Dermis blood vessel endothelial cell (primary cell): Measurements from ENCODE around the gene ID1. TPM values are rescaled to one million over a fixed set of nuclear protein-coding genes. Genes with fewer than 3 reads are reported as not detected.

Experiments
- DNase-seq: peaks from one replicate; pipeline ENCODE4 v3.0.0; 2010
- total RNA-seq: library from RNA; depleted of rRNA; stranded (reverse); fragments of >200 nt; gene quantifications from 2 replicates; pipeline ENCODE4 v1.2.3, GENCODE V29; 2014

Gene ID1, protein sequence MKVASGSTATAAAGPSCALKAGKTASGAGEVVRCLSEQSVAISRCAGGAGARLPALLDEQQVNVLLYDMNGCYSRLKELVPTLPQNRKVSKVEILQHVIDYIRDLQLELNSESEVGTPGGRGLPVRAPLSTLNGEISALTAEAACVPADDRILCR
- 768 and 1,287 TPM in 2 replicates for total RNA-seq

GRCh38 chr20:31605031-31605901 lies at the start of gene ID1:
Gene ID1, plus strand, starts transcription at chr20:31605289. Its CDS starts 99 bp downstream, at chr20:31605388.
- DNase-seq: peak; percentile 98

GRCh38 chr20:31559704-31560093 lies 45.4 kb upstream of the ID1 start:
- DNase-seq: no peak

DNA sequence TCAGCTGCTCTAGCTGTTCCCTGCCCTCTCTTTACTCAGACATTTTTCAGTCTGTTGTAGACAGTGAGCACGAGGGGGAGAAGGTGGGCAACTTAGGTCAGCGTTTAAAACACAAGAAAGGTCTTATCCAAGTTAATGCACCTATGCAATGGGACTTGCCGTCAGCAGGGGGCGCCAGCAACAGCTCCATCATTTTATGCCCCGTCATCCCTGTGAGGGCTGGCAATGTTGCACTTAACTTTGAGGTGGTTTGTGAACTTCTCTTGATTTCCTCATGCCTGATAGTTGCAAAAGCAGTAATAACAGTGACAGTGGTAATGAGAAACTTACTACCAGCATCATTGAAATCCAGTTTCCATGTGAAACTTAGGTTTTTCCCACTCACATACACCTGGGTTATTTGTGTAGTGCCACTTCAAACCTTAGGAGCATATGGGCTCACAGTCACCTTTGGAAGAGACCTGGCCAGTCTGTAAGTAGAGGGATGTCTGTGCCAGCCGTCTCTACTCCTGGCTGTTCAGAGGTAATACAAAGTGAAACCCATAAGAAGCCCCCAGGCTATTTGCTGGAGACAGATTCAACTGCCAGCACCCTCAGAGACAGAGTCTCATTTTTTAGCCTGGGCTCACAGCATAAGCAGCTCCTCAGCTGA lies 44.9 kb upstream of the ID1 start:
- DNase-seq: peak; percentile 88

GRCh38 chr20:31560746-31561598 lies 44.1 kb upstream of the ID1 start:
- DNase-seq: peak; percentile 95

- no peak for DNase-seq
Measured at GRCh38 chr20:31562241-31562640, 42.8 kb upstream of the ID1 start.

- DNase-seq: no peak
Measured at GRCh38 chr20:31564284-31564683, 40.8 kb upstream of the ID1 start.

DNA sequence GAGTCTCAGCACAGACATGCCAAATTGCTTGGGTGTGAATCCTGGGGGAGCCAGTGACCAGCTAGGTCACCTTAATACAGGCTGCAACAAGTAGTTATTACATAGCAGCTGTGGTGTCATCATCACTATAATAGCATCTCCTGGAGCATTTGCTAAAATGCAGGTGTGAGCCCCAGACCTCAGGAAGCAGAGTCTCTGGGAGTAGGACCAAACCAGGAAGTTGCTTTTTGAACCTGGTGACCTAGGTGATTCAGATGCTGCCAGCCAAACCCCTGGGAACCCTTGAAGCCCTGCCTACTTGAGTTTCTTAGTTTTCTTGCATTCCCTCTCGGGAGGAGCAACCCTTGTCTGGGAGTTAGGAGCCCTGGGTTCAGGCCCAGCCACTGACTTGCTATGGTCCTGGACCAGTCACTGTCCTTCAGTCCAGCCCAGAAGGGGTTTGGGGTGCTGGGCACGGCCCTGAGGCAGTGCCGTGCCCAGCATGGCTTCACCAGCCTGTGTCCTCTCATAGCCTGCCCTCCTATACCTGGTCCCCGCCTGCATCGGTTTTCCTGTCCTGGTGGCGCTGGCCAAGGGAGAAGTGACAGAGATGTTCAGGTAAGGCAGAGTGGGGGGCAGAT lies 39.3 kb upstream of the ID1 start:
- no peak for DNase-seq

DNA sequence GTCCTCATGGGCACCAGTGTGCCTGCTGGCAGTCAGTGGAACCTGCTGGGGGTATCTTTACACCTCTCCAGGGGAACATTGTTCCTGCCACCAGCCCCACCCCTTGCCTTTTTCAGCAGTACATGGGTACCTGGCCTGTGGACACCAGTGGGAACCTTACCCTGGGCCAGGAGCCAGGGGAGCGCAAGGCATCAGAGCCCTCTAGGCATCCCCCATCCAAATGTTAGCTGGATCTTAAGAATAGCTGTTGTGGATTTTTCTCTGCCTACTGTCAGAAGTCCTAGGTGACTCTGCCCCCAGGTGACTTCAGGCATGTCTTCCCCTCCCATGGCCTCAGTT lies 38.8 kb upstream of the ID1 start:
- DNase-seq: no peak

DNA sequence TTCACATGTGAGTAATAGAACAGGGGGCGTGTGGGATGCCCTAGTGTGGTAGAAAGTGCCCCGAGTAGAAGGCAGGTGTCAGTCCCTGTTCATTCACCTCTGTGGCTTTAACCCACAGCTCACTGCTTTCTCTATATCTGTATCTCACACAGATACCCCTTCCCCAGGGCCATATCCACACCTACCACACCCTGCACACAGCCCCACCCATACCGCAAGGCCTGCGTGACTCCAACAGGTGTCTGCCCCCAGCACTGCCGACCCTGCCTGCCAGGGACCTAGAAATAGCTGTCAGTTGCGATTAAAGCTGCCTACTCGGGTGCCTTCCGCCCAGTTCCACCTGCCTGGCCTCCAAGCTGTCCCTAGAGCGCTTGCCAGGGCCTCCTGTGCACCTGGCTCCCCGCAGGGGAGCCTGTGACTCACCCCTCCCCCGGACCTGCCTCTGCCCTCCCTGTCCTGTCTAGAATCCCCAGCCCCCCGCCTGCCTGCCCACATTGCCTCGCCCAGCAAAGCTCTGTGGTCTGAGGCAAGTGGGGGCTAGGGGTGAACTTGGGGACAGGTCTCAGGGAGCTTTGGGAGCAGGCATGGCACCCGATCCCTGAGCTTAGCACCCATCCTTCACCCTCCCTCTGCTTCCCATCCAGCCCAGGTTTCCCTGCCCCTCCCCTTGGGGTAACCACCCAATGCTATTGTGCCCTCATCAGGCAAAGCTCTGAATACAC lies 38.3 kb upstream of the ID1 start:
- no peak for DNase-seq

DNA sequence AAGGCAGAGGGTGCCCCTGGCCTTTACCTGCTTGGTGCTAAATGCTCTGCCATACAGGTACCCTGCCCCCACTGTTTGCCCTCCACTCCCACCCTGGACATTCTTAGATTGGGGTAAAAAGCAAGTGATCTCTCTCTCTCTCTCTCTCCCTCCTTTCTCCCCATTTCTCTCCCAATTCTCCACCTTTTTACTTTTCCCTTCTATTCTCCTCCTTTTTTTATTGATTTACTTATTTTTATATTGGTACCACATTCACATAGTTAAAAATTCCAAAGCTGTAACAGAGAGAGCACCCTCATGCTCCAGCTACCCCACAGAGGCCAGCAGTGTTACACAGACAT lies 37.7 kb upstream of the ID1 start:
- DNase-seq: no peak

DNA sequence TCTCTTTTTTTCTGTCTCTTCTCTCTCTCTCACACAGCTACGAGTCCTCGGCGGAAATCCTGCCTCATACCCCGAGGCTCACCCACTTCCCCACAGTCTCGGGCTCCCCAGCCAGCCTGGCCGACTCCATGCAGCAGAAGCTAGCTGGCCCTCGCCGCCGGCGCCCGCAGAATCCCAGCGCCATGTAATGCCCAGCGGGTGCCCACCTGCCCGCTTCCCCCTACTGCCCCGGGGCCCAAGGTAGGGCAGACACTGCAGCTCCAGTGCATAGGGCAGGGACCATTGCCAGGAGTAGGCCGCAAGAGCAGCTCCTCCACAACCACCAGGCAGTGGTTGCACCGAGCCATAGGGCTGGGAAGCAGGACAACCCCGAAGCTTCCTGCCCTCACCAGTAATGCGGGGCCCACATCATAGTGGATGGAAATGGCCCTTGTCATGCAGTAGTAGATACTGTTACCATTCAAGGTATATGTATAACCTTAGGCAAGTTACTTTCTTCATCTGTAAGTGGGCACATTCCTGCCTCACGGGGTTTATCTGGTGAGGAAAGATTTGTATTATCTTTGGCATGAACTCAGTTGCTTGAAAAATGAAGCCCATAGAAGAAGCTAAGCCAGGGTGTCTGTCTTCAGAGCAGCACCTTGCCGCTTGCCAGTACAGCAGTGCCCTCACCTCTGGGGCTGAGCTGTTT lies 36.9 kb upstream of the ID1 start:
- peak; percentile 33 for DNase-seq

GRCh38 chr20:31568773-31569162 lies 36.3 kb upstream of the ID1 start:
- no peak for DNase-seq

GRCh38 chr20:31569163-31570020 lies 35.7 kb upstream of the ID1 start:
- peak; percentile 77 for DNase-seq

DNA sequence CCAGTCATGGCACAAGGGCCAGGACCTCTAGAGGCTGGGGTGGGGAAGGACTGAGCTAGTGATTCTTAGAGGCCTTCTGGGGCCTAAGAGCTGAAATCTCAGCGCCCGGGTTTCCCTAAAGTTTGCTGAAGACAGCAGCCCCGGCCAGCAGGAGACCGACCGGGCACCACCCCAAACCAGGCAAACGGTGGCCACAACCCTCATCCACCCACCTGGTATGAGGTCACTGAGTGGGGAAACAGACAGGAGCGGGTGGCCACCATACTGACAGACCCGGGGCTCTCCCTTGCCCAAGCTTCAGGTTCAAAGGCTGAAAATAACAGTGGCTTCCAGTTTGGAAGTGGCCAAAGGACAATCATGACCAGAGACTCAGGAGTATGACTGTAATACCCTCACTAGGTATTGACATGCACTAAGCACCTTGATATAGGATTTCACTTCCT lies 35.0 kb upstream of the ID1 start:
- DNase-seq: no peak

GRCh38 chr20:31570735-31571617 lies 34.1 kb upstream of the ID1 start:
- DNase-seq: no peak

GRCh38 chr20:31572042-31572700 lies 32.9 kb upstream of the ID1 start:
- no peak for DNase-seq

- peak; percentile 99 for DNase-seq
Measured at GRCh38 chr20:31572701-31573554, 32.2 kb upstream of the ID1 start.
